ENCODE data around the gene RASSF5.
A peak's percentile ranks its signal among the peaks of the same experiment; 100 is the strongest.
"Not testable (repeated sequence)": the region's sequence is repeated elsewhere in the genome, so short reads cannot be mapped to it uniquely, and the experiment has no call there.

Gene RASSF5

GRCh38 chr1:206476591-206476990 lies 30.7 kb upstream of the RASSF5 start:
- DNase-seq (ENCODE audit: low read depth in 3 of 3), result no peak

- DNase-seq (ENCODE audit: low read depth in 3 of 3), result no peak
These were observed 30.2 kb upstream of the RASSF5 start for GRCh38 chr1:206477110-206477509.

DNA sequence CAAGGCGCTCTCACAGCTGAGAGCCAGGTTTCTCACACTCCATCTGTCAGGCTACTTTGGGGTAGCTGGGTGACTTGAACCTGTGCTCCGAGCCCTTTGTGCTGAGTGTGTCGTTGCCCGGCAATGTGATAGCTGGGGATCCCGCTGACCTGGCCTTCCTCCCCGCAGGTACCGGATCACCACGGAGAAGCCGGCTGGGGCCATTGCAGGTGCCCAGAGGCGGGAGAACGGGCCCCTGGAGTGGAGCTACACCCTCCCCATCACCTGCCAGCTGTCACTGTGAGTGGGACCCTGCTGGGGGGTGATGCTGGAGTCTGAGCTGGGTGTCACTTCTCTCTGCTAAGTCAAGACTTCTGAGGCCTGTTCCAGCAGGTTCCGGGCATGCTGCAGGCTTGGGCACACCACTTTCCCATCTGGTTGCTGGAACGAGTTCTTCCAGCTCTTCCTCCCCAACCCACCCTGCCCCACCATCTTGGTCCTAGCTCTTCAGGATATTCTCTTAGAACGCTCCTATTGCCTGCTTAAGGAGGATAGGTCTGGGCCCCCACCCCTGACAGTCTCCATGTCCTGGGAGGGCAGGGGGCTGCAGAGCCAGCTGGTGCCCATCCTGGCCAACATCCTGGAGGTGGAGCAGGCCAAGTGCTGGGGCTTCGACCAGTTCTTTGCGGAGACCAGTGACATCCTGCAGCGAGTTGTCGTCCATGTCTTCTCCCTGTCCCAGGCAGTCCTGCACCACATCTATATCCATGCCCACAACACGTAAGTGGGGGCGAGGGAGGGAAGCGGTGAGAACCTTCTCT lies 29.6 kb upstream of the RASSF5 start:
- no peak for DNase-seq (ENCODE audit: low read depth in 3 of 3)

GRCh38 chr1:206478746-206479145 lies 28.6 kb upstream of the RASSF5 start:
- DNase-seq (ENCODE audit: low read depth in 3 of 3), result no peak

DNA sequence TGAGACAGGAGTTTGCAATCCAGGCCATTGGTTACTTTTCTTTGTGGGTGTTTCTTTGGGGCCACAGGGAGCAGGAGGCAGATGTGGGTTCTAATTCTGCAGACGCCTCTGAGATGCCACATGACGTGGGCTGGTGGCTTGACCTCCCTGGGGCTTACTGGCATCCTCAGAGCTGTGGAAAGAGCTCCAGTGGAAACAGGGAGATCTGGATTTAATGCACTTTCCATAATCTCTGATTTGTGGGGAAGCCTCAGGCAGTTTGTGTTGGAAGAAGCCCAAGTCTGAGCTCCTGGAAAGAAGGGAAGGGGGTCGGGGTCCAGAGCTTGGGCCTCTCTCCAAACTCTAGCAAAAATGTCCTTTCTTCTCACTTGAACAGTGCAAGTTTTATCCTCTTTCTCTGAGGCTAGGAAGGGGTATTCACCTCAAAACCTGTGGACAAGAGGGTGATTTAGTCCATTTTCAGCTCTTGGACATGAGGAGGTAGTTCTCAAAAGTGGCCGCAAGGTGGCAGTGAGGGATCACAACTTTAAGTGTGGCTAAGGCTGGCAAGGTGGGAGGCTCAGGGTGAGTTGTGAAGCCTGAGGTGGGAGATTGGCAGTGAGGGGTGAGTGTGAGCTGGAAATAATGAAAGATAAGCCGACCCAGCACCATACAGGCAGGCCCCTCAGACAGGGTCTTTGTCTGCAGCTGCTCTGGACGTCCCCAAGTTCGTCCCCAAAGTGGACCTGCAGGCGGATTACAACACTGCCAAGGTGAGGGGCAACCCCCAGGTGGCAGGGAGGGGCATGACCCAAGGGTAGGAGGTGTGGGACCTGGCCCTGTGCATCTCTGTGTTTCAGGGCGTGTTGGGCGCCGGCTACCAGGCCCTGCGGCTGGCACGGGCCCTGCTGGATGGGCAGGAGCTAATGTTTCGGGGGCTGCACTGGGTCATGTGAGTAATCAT lies 27.9 kb upstream of the RASSF5 start:
- peak; percentile 32 to 58 (median 49) for DNase-seq (ENCODE audit: low read depth in 3 of 3)

- DNase-seq (ENCODE audit: low read depth in 3 of 3), result no peak
These were observed 27.1 kb upstream of the RASSF5 start for GRCh38 chr1:206480211-206480610.

GRCh38 chr1:206482611-206483010 lies 24.7 kb upstream of the RASSF5 start:
- DNase-seq (ENCODE audit: low read depth in 3 of 3), result no peak

DNA sequence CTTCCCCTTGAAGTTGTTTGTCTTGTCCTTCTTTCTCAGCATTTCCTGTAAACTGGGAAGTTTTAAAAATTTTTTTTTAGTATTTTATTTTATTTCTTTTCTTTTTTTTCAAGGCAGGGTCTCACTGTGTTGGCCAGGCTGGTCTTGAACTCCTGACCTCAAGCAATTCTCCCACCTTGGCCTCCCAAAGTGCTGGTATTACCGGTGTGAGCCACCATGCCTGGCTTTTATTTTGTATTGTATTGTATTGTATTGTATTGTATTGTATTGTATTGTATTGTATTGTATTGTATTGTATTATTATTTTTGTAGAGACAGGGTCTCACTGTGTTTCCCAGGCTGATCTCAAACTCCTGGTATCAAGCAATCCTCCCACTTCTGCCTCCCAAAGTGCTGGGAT lies 23.5 kb upstream of the RASSF5 start:
- not testable (repeated sequence) for DNase-seq (ENCODE audit: low read depth in 3 of 3)

DNA sequence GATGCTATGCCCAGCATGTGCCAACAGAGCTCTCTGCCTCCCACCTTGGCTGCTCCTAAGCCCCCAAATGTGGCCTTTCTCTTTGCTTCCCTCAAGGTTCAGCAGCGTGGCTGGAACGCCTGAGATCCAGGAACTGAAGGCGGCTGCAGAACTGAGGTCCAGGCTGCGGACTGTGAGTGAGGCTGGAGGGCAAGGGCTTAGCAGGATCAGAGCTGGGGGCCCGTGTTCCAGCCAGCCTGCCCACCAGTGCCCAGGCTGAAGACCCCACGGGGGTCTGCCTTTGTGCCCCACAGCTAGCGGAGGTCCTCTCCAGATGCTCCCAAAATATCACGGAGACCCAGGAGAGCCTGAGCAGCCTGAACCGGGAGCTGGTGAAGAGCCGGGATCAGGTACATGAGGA lies 22.4 kb upstream of the RASSF5 start:
- DNase-seq (ENCODE audit: low read depth in 3 of 3), result no peak

DNA sequence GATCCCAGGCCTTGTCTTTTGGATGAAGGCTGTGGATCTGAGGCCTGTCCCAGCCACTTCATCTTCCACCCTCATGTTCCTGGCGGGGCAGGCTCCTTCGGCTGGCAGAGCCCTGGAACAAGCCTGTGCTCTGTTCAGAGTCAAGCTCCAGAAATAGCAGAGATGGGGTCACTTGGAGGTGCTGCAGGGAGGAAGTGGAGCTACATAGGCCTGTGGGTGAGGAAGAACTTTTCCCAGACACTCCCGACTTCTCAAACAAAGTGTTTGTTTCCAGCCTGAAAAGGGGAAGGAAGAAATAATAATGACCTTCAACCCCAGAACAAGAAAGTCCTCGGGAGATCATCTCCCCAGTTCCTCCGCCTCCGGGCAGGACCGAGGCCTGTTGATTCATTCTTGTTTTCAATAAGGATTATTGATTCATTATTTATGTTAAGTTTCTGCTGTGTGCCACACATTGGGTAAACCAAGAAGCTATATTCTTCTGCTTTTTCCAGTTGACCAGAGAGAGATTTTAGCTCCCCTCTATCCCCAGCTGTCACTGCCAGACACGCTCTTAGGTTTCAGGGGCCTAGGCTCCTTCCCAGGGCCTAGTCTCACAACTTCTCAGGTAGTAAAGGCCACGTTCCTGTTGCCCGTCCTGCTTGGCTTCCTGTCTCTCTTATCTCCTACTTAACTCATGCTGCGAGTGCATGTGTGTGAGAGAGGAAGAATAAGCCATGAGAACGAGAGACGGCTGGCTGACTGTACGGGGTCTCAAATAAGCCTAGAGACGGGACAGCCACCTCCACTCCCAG lies 20.1 kb upstream of the RASSF5 start:
- no peak for DNase-seq (ENCODE audit: low read depth in 3 of 3)

GRCh38 chr1:206487970-206488369 lies 19.4 kb upstream of the RASSF5 start:
- DNase-seq (ENCODE audit: low read depth in 3 of 3), result no peak

DNA sequence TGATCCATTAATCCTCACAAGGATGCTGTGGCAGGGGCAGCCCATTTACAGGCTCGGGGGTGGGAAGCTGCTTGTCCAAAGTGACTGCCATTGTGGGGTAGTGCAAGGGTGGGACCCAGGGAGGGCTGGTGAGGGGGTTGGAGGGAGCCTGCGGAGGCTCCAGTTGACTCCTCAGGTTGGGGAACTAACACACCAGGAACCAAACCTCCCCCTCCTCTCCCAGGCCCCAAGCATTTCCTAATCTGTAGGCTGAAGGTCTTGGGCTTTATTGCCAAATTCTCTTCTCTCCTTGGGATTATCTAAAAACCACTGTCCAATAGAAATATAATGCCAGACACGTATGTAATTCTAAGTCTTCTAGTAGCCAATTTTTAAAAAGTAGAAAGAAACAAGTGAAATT lies 18.9 kb upstream of the RASSF5 start:
- DNase-seq (ENCODE audit: low read depth in 3 of 3), result no peak

- peak; percentile 54 to 69 (median 58) for DNase-seq (ENCODE audit: low read depth in 3 of 3)
These were observed 17.2 kb upstream of the RASSF5 start for GRCh38 chr1:206489980-206490770.

- DNase-seq (ENCODE audit: low read depth in 3 of 3), result no peak
These were observed 16.4 kb upstream of the RASSF5 start for GRCh38 chr1:206490771-206491405.

GRCh38 chr1:206491616-206492015 lies 15.7 kb upstream of the RASSF5 start:
- DNase-seq (ENCODE audit: low read depth in 3 of 3), result no peak

- no peak for DNase-seq (ENCODE audit: low read depth in 3 of 3)
These were observed 14.7 kb upstream of the RASSF5 start for GRCh38 chr1:206492589-206492988.

- DNase-seq (ENCODE audit: low read depth in 3 of 3), result no peak
These were observed 14.1 kb upstream of the RASSF5 start for GRCh38 chr1:206493279-206493678.

- DNase-seq (ENCODE audit: low read depth in 3 of 3), result no peak
These were observed 12.3 kb upstream of the RASSF5 start for GRCh38 chr1:206495011-206495461.

- no peak for DNase-seq (ENCODE audit: low read depth in 3 of 3)
These were observed 11.8 kb upstream of the RASSF5 start for GRCh38 chr1:206495493-206496046.

DNA sequence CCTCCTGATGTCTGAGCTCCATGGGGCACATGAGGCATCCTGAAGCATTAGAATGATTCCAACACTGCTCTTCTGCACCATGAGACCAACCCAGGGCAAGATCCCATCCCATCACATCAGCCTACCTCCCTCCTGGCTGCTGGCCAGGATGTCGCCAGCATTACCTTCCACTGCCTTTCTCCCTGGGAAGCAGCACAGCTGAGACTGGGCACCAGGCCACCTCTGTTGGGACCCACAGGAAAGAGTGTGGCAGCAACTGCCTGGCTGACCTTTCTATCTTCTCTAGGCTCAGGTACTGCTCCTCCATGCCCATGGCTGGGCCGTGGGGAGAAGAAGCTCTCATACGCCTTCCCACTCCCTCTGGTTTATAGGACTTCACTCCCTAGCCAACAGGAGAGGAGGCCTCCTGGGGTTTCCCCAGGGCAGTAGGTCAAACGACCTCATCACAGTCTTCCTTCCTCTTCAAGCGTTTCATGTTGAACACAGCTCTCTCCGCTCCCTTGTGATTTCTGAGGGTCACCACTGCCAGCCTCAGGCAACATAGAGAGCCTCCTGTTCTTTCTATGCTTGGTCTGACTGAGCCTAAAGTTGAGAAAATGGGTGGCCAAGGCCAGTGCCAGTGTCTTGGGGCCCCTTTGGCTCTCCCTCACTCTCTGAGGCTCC lies 11.1 kb upstream of the RASSF5 start:
- no peak for DNase-seq (ENCODE audit: low read depth in 3 of 3)
